RWPE1 (cell line): Measurements from ENCODE around the gene DDX27.
A peak's percentile ranks its signal among the peaks of the same experiment; 100 is the strongest.

Experiments used
- CTCF ChIA-PET: fragments of 350-600 bp; sonication (Branson Sonifier 250); formaldehyde crosslinking; extraction: SDS; loops from one replicate; lab custom pipeline; 2021; lab: Yijun Ruan, JAX
- POLR2A ChIA-PET: fragments of 400-600 bp; formaldehyde crosslinking; extraction: SDS; loops from one replicate; lab custom pipeline; 2020; ENCODE audit warnings: antibody characterized with exemption; ENCODE audit not compliant: low non-redundant PET; lab: Yijun Ruan, JAX
- DNase-seq: peaks from one replicate; pipeline ENCODE4 v3.0.0; 2012; ENCODE audit warnings: low spot score
- H3K27ac ChIP-seq: fragments of 450-650 bp; 2 replicates; pipeline ENCODE4 v1.5.1; 2017
- CTCF ChIP-seq: fragments of 450-650 bp; conservative IDR thresholded peaks from 2 replicates; pipeline ENCODE4 v1.5.1; 2017; ENCODE audit warnings: low read depth, mild to moderate bottlenecking

DDX27 gene

DNA sequence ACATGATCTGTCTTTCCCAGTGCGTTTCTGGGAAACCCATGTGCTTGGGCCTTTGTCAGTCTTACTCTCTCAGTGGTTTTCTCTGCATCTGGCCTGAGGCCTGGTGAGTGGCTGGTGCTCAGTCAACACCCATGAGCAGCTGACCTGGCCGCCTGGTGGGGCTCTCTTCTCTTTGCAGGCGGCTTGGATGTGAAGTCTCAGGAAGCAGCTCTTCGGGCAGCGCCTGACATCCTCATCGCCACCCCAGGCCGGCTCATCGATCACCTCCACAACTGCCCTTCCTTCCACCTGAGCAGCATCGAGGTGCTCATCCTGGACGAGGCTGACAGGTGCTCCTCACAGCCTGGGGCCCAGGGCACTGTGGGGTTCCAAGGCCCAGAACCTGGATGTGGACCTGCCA lies 10.8 kb downstream of the DDX27 start:
- TF ChIP-seq CTCF = no peak
- DNase-seq = no peak
- no peak overlapping the region for H3K27ac ChIP-seq
- ChIA-PET CTCF (no interaction called here), POLR2A (no interaction called here)

DNA sequence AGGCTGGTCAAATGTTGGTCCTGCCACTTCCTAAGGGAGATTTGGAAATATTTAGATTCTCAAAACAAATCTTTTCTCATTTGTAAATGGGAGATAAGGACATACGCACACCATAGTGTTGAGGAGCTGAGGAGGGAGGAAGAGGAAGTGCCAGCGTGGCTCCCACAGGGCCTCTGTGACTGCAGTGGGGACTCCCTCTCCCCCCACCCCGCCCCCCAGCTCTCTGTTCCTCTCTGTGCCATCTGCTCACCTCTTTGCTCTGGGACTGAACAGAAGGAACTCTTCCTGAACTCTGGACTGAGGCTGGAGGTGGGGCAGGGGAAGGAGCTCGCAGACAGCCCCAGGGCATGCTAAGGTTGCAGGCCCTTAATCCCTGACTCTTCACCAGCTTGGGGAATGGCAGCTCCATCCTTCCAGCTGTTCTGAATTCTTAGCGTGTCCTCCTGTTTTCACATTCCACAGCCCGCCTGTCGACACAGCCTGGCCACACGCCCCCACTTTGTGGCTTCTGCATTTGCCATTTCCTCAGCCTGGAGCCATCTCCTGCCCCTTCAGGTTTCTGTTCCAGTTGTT lies 11.4 kb downstream of the DDX27 start:
- CTCF ChIA-PET = no interaction called here
- POLR2A ChIA-PET = no interaction called here
- no peak for DNase-seq
- no peak for TF ChIP-seq CTCF
- peak overlapping the region; percentile 22 for H3K27ac ChIP-seq

DNA sequence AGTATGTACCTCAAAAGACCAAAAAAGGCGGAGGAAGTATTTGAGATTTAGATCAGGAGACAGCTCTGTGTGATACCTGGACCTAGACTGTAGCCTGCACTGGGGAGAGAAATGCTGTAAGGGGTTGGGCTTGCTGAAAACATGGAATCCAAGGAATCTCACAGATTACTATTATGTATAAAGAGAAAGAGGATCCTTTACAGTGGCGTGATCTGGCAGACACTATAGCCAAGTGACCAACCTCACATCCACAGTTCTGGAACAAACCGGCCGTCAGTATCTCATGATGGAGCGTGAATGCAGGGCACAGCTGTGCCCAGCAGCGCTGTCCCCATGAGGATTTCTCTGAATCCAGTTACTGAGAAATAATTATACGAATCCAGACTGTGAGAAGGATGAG lies 12.3 kb downstream of the DDX27 start:
- no peak for TF ChIP-seq CTCF
- CTCF ChIA-PET = interaction anchor here (0.7 kb wide), 2 partner anchors 16 to 178 kb away, joined by 3 read pairs; no protein-coding TSS in a partner anchor
- H3K27ac ChIP-seq = no peak overlapping the region
- DNase-seq = no peak
- POLR2A ChIA-PET = interaction anchor here (0.7 kb wide), 1 partner anchor 48 kb away, joined by 5 read pairs; no protein-coding TSS in a partner anchor

DNA sequence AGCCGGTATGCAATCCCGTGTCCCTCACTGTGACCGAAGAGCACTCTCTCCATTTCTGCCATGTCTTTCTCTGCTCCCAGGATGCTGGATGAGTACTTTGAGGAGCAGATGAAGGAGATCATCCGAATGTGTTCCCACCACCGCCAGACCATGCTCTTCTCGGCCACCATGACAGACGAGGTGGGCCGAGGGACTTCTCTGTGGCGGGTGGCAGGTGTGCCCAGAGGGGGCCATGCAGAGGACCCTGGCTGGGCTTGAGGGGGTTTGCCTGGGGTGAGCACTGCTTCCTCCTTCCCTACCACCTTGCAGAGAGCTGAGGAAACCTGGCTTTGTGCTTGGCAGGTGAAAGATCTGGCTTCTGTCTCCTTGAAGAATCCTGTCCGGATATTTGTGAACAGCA lies 14.0 kb downstream of the DDX27 start:
- TF ChIP-seq CTCF = no peak
- DNase-seq = no peak
- ChIA-PET POLR2A (interaction anchor here (1.0 kb wide), 1 partner anchor 10 kb away, joined by 3 read pairs; no protein-coding TSS in a partner anchor), CTCF (interaction anchor here (1.7 kb wide), 1 partner anchor 16 kb away, joined by 5 read pairs; no protein-coding TSS in a partner anchor)
- H3K27ac ChIP-seq = peak overlapping the region; percentile 21

DNA sequence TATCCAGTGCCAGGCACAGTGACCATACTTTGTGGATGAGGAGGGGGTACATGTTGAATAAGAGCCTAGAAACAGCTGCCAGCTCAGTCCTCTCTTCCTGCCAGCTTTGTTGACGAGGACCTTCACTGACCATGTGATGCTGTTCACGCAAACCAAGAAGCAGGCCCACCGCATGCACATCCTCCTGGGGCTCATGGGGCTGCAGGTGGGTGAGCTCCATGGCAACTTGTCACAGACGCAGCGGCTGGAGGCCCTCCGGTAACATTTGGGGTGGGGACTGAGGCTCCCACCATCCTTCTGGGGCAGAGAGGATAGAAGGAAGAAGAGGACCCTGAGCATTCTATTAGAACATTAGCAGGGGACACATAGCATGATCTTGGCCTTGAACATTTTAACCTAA lies 15.6 kb downstream of the DDX27 start:
- TF ChIP-seq CTCF = no peak
- no peak for DNase-seq
- POLR2A ChIA-PET = no interaction called here
- CTCF ChIA-PET = interaction anchor here (0.7 to 4.6 kb wide), 3 partner anchors 12 to 38 kb away, joined by 3 to 22 read pairs (median 5); no protein-coding TSS in a partner anchor
- H3K27ac ChIP-seq = no peak overlapping the region

GRCh38 chr20:49236301-49236700 lies 17.1 kb downstream of the DDX27 start:
- ChIA-PET CTCF (interaction anchor here (4.6 kb wide), 1 partner anchor 10 kb away, joined by 22 read pairs; no protein-coding TSS in a partner anchor), POLR2A (no interaction called here)
- H3K27ac ChIP-seq = no peak overlapping the region
- no peak for DNase-seq
- no peak for TF ChIP-seq CTCF
